Lower leg skin (tissue), 4 donors: ENCODE results near the gene ACSF3. TPM values are rescaled to one million over a fixed set of nuclear protein-coding genes. Genes with fewer than 3 reads are reported as not detected.

Experiments
- DNase-seq, 2 donors: peaks; one replicate each; pipeline ENCODE4 v3.0.0-alpha.2; 2019; ENCODE audit warnings: low spot score in 2 of 2
- H3K4me3 ChIP-seq: fragments of 200-600 bp; sonication (generic); 2 replicates; pipeline ENCODE4 v1.5.1; 2017; ENCODE audit warnings: mild to moderate bottlenecking, low read depth; ENCODE audit not compliant: poor library complexity, severe bottlenecking
- POLR2A ChIP-seq, 2 donors: fragments of 450-650 bp; IDR thresholded peaks; one replicate each; pipeline ENCODE4 v1.6.1; 2016 to 2017; ENCODE audit warnings: antibody characterized with exemption in 2 of 2, mild to moderate bottlenecking in 1 of 2, moderate library complexity in 1 of 2
- WGBS, 2 donors: methylation state at CpG; one replicate each; pipeline ENCODE4 v1.1.5; 2018; 5-methylcytosine and 5-hydroxymethylcytosine counted together
- intact Hi-C: fragments of 100-400 bp; cut with DNase I; formaldehyde crosslinking; loops from one replicate; pipeline ENCODE4 v1.15.0; 2023; ENCODE audit warnings: low total_unique reads
- total RNA-seq, 4 donors: library from RNA; depleted of rRNA; stranded (reverse); fragments of >200 nt; gene quantifications; one replicate each; pipeline ENCODE4 v1.1.0, GENCODE V29; 2016
- TF ChIP-seq, protein P1 (sequence below), 3 donors: fragments of 450-650 bp; IDR thresholded peaks; one replicate each; pipeline ENCODE4 v1.5.1; 2016; ENCODE audit warnings: antibody characterized with exemption in 3 of 3, mild to moderate bottlenecking in 3 of 3, moderate library complexity in 2 of 3

The ACSF3 gene
- total RNA-seq, 4 donors from 2014 or later, result 22.7 to 42.3 (median 34.4) TPM

DNA sequence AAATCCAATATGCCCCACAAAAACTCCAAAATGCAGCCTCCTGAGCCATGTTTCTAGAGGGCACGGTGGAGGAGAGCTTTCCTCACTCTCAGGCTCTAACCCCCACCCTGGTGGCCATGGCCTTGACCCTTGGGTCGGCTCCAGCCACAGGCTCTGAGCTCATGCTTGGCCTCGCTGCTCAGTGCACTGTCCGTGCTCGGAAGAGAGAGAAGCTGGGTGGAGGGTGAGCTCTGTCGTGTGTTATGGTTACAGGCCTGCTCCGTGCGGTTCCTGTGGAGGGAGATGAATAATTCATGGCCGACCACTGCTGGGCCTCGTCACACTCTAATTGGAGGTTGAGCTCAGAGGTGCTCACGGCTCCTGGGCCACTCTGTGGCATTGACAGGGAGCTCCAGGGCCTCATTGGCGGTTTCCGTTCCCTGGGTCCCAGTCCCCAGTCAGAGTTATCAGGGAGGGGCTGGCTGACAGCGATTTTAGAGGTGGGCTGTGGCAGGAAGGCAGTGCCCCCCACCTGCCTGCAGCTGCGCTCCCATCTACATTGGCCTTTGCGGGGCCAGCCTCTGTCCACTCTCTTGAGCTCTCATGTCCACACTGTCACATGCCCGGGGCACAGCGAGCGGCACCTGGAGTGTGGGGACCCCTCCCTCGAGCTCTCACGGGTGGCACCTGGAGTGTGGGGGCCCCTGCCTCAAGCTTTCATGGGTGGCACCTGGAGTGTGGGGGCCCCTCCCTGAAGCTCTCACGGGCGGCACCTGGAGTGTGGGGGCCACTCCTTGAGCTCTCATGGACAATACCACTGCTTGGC lies 24.9 kb downstream of the ACSF3 start:
- TF ChIP-seq POLR2A (IDR thresholded peaks at IDR 0.05), result no peak
- TF ChIP-seq, protein P1, sequence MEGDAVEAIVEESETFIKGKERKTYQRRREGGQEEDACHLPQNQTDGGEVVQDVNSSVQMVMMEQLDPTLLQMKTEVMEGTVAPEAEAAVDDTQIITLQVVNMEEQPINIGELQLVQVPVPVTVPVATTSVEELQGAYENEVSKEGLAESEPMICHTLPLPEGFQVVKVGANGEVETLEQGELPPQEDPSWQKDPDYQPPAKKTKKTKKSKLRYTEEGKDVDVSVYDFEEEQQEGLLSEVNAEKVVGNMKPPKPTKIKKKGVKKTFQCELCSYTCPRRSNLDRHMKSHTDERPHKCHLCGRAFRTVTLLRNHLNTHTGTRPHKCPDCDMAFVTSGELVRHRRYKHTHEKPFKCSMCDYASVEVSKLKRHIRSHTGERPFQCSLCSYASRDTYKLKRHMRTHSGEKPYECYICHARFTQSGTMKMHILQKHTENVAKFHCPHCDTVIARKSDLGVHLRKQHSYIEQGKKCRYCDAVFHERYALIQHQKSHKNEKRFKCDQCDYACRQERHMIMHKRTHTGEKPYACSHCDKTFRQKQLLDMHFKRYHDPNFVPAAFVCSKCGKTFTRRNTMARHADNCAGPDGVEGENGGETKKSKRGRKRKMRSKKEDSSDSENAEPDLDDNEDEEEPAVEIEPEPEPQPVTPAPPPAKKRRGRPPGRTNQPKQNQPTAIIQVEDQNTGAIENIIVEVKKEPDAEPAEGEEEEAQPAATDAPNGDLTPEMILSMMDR (IDR thresholded peaks at IDR 0.05), result no peak
- H3K4me3 ChIP-seq, result no peak overlapping the region
- WGBS, 2 donors, result 86 to 91% methylated on average over 22 of the region's 23 CpGs
- intact Hi-C loops, result no loop called here
- DNase-seq, result no peak

DNA sequence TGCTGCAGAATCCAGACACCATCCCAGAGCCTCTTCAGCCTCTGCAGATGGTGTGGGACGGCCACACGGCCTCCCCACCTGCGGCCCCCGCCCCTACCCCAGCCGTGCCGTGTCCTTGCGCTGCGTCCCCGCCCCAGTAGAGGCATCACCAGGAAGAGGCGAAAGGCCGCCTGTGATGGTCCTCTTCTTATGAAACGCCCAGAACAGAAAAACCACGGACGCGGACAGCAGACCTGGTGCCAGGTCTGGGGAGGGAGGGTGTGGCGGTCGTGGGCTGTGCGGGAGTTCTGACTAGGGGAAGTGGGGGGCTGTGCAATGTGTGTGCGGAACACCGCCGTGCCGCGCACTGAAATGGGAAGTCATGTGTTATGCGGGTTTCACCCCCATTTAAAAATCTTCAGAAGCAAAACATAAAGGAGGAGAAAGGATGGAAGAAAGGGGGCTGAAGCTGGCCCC lies 25.5 kb downstream of the ACSF3 start:
- H3K4me3 ChIP-seq, result no peak overlapping the region
- WGBS, 2 donors, result 85% methylated on average over 24 of the region's 24 CpGs
- DNase-seq, result no peak
- TF ChIP-seq, protein P1 (IDR thresholded peaks at IDR 0.05), result no peak
- TF ChIP-seq POLR2A (IDR thresholded peaks at IDR 0.05), result no peak
- intact Hi-C loops, result no loop called here

DNA sequence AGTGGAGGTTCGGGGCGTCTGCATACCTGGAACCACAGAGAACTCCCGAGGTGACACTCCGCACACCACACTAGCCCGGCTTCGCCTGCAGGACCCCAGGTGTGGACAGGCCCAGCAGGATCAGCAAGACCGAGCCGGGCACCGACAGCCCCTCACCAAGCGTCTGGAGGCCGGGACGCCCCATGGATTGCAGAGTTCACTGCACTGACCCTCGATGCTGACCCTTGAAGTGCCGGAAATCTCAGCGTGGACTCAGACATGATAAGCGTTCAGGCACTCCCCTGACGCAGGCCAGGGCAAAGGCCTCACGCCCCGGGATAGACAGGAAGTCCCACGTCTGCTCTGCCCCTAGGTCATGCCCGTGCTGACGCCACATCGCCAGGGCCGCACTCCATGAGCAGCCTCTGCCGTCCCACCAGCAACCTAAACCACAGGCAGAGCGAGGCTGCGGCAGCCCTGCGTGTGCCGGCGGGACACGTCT lies 26.0 kb downstream of the ACSF3 start:
- no peak for TF ChIP-seq POLR2A (IDR thresholded peaks at IDR 0.05)
- TF ChIP-seq, protein P1 (IDR thresholded peaks at IDR 0.05), result no peak
- intact Hi-C loops, result no loop called here
- 87 to 90% methylated on average over 31 of the region's 31 CpGs for WGBS, 2 donors
- no peak for DNase-seq
- H3K4me3 ChIP-seq, result no peak overlapping the region

DNA sequence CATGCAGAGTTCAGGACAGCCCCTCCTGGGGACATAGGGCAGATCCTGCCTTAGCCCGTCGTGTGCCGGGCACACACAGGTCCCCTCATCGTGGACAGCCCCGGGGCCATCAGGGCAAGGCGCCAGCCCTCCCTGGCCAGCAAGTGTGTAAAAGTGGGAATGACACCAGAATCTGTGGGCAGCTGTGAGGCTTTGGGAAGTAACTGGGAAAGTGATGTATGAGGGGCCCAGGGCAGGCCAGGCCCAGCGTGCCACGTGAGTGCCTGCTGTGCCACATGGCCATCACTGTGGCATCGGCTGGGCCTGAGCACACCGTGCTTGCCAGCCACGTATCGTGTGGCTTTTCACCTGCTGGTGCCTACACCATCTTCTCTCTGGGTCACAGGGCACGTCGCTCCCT lies 26.6 kb downstream of the ACSF3 start:
- no peak overlapping the region for H3K4me3 ChIP-seq
- intact Hi-C loops, result no loop called here
- 93 to 96% methylated on average over 9 to 14 of the region's 14 CpGs for WGBS, 2 donors
- DNase-seq, result no peak
- no peak for TF ChIP-seq POLR2A (IDR thresholded peaks at IDR 0.05)
- TF ChIP-seq, protein P1 (IDR thresholded peaks at IDR 0.05), result no peak

DNA sequence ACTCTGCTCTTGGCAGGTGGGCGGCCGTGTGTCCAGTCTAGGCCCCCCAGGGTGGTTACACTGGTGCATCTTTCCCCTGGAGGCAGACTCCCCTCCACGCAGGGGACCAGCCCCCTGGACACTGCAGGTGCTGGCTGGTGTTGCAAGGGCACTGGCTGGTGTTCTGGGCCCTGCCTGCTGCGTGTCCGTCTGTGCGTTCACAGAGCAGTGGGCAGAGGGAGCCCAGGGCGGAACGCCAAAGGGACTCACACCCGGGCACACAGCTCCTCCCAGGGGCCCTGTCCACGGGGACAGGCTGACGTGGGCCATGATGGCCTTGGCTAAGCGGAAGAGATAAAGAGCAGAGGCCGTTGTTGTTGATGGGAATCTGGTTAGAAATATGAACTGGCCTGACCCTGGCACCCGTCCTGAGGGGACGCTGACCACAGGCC lies 27.3 kb downstream of the ACSF3 start:
- DNase-seq, result no peak
- TF ChIP-seq, protein P1 (IDR thresholded peaks at IDR 0.05), result no peak
- no peak for TF ChIP-seq POLR2A (IDR thresholded peaks at IDR 0.05)
- no peak overlapping the region for H3K4me3 ChIP-seq
- WGBS, 2 donors, result 85 to 94% methylated on average over 10 to 15 of the region's 15 CpGs
- intact Hi-C loops, result no loop called here
